Kidney (tissue), 14 donors: ENCODE measurements around the gene RSU1. TPM values are rescaled to one million over a fixed set of nuclear protein-coding genes. Genes with fewer than 3 reads are reported as not detected.

Experiments
- DNase-seq, 5 donors: peaks; one replicate each; pipeline ENCODE4 v3.0.0-alpha.2; 2013 to 2020
- FAIRE-seq: peaks from 2 replicates; lab custom pipeline; 2012; peaks lifted over from hg19 to GRCh38; lab: Jason Lieb, UNC
- H3K27ac ChIP-seq, 2 donors: one replicate each; pipeline ENCODE4 v1.7.0; 2013; ENCODE audit warnings: low read depth in 2 of 2, low read length in 2 of 2, inconsistent platforms in 1 of 2
- H3K27me3 ChIP-seq: one replicate; pipeline ENCODE4 v1.7.1; 2013; ENCODE audit warnings: low read length, inconsistent platforms; ENCODE audit not compliant: control insufficient read depth, insufficient read depth
- H3K36me3 ChIP-seq, 3 donors: one replicate each; pipeline versions ENCODE4 v1.7.0 to v1.7.1; 2013; ENCODE audit warnings: low read length in 3 of 3, control low read depth in 1 of 3, inconsistent platforms in 1 of 3; ENCODE audit not compliant: insufficient read depth in 3 of 3, control insufficient read depth in 2 of 3
- H3K4me1 ChIP-seq, 3 donors: one replicate each; pipeline versions ENCODE4 v1.7.0 to v1.7.1; 2013; ENCODE audit warnings: low read length in 3 of 3, inconsistent platforms in 1 of 3, low read depth in 1 of 3; ENCODE audit not compliant: control insufficient read depth in 2 of 3, insufficient read depth in 2 of 3
- H3K4me3 ChIP-seq, 3 donors: one replicate each; pipeline versions ENCODE4 v1.7.0 to v1.8.1; 2013; ENCODE audit warnings: low read length in 3 of 3, control low read depth in 1 of 3, inconsistent platforms in 1 of 3
- H3K9ac ChIP-seq, 3 donors: one replicate each; pipeline versions ENCODE4 v1.7.0 to v1.7.1; 2013; ENCODE audit warnings: low read length in 3 of 3, control low read depth in 1 of 3, inconsistent platforms in 1 of 3
- H3K9me3 ChIP-seq, 3 donors: one replicate each; pipeline versions ENCODE4 v1.7.0 to v1.7.1; 2013; ENCODE audit warnings: low read length in 3 of 3, control low read depth in 1 of 3, inconsistent platforms in 1 of 3; ENCODE audit not compliant: control insufficient read depth in 2 of 3, insufficient read depth in 1 of 3
- intact Hi-C: fragments of 100-400 bp; cut with DNase I; formaldehyde crosslinking; loops from one replicate; pipeline ENCODE4 v1.11.1; 2022
- polyA plus RNA-seq: library from polyadenylated mRNA; stranded (reverse); fragments of 350-450 nt; fragmentation: Illumina TruSeq; extraction: RNeasy Lipid Tissue Mini Kit (QIAGEN cat#74804); gene quantifications from one replicate; pipeline ENCODE4 v1.2.3, GENCODE V29; 2014; ENCODE audit warnings: low read depth, low replicate concordance; ENCODE audit not compliant: insufficient read depth
- total RNA-seq: library from RNA; stranded (reverse); fragmentation: NEBNext Ultra II Directional; extraction: Animal tissue kit (Norgen Biotek cat#: 25700); gene quantifications from one replicate; pipeline ENCODE4 v1.2.1, GENCODE V29; 2021
- TF ChIP-seq, protein P1 (sequence below): IDR thresholded peaks from 3 replicates; pipeline ENCODE4 v1.5.1; 2012; ENCODE audit warnings: mild to moderate bottlenecking, moderate library complexity, borderline replicate concordance; ENCODE audit not compliant: insufficient read depth; ENCODE audit errors: extremely low read depth
- donor health status: control.
- donor health status: control.
- donor health status: control.
- donor health status: control.
- donor health status: control.
- donor health status: DM: yes; HTN: yes; CAD: no.
- donor health status: Normal renal cell carcinoma (clear cell type).

RSU1 gene
- total and polyA plus RNA-seq, 2 donors from 2014 or later = 44.6 to 72.4 TPM

DNA sequence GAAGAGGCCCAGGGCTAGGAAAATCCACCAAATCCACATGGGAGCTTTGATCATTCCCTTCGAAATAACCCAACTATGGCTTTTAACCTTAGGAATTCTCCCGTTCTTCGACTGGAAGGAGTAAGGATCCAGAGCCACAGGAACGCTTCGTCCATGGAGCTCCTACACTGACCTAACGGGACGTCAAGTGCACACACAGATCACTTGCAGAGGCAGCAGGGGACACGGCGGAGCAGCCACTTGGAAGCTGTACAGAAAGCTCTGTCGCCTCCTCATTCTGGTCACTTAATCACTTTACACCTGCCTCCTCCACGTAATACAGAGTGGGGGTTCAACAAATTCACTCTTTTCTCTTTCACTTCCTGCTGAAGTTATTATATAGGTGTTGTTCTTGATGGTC is 43.9 kb downstream of the RSU1 start:
- intact Hi-C loops = no loop called here
- no peak for FAIRE-seq
- no peak for DNase-seq
- TF ChIP-seq, protein P1, sequence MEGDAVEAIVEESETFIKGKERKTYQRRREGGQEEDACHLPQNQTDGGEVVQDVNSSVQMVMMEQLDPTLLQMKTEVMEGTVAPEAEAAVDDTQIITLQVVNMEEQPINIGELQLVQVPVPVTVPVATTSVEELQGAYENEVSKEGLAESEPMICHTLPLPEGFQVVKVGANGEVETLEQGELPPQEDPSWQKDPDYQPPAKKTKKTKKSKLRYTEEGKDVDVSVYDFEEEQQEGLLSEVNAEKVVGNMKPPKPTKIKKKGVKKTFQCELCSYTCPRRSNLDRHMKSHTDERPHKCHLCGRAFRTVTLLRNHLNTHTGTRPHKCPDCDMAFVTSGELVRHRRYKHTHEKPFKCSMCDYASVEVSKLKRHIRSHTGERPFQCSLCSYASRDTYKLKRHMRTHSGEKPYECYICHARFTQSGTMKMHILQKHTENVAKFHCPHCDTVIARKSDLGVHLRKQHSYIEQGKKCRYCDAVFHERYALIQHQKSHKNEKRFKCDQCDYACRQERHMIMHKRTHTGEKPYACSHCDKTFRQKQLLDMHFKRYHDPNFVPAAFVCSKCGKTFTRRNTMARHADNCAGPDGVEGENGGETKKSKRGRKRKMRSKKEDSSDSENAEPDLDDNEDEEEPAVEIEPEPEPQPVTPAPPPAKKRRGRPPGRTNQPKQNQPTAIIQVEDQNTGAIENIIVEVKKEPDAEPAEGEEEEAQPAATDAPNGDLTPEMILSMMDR = no peak
- peaks cover 0 to 2% (median 0%) of the 10 kb centered on the region in 3 donors for H3K4me1 ChIP-seq
- no peaks in the 10 kb centered on the region for H3K27me3 ChIP-seq
- no peak overlapping the region for H3K27ac ChIP-seq
- no peak overlapping the region for H3K4me3 ChIP-seq
- no peaks in the 10 kb centered on the region for H3K36me3 ChIP-seq
- no peak overlapping the region for H3K9ac ChIP-seq
- H3K9me3 ChIP-seq = no peaks in the 10 kb centered on the region

DNA sequence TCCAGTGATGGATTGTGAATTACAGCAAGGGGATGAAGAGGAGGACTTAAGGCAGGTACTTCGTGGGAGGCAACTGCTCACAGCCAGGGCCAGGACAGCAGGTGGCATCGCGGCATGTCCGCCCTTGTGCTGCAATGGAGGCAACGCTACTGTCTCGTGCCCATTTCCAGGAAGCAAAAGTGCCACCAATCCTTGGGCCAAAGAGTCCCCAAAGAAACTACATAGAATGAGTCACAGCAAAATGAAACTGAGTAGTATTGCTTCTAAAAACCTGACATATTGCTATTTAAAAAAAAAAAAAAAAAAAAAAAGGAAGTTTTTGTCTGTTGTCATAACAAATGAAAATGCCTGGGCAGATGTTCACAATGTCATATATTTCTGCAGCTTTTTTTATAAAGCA is 46.6 kb downstream of the RSU1 start:
- no peak overlapping the region for H3K27ac ChIP-seq
- H3K4me1 ChIP-seq = no peaks in the 10 kb centered on the region
- no peaks in the 10 kb centered on the region for H3K9me3 ChIP-seq
- DNase-seq = no peak
- no peaks in the 10 kb centered on the region for H3K27me3 ChIP-seq
- no peak overlapping the region for H3K4me3 ChIP-seq
- intact Hi-C loops = no loop called here
- TF ChIP-seq, protein P1 = no peak
- H3K36me3 ChIP-seq = no peaks in the 10 kb centered on the region
- no peak overlapping the region for H3K9ac ChIP-seq
- FAIRE-seq = no peak

DNA sequence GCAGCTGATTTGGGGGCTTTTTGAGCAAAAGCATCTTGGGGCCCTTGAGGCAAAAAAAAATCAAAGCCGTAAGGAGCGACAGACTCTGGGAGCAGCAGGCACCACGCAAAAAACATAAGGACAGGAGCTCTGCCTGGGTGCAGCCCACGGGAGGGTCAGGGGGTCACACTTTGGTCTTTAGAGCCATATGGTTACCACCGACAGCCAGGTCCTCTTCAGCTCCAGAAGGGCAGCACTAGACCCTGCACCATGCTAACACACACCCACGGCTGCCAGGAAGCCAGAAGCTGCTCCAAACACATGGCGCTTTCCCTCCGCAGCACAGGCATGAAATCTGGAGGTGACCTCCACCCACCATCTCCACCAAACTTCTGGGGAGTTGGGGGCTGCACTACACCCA is 47.1 kb downstream of the RSU1 start:
- Histone ChIP-seq H3K36me3 (no peaks in the 10 kb centered on the region), H3K9ac (no peak overlapping the region), H3K4me3 (no peak overlapping the region), H3K27me3 (no peaks in the 10 kb centered on the region), H3K9me3 (no peaks in the 10 kb centered on the region), H3K4me1 (no peaks in the 10 kb centered on the region), H3K27ac (no peak overlapping the region)
- FAIRE-seq (no peak), DNase-seq (no peak)
- TF ChIP-seq, protein P1 = no peak
- intact Hi-C loops = no loop called here

DNA sequence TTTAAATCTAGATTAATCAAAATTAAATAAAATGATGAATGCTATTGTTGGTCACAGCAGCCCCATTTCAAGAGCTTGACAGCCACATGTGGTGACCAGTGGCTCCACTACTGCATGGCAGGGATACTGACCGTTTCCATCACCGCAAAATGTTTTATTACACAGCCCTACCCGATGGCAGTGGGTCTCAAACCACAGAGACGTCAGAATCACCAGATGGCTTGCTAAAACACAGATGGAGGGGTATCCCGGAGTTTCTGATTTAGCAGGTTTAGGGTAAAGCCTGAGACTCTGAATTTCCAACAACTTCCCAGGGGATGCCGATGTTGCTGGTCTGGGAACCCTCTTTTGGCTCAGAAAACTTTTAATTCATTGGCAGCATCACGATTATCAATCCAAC is 47.9 kb downstream of the RSU1 start:
- intact Hi-C loops = no loop called here
- H3K4me3 ChIP-seq = no peak overlapping the region
- H3K4me1 ChIP-seq = no peaks in the 10 kb centered on the region
- H3K27me3 ChIP-seq = no peaks in the 10 kb centered on the region
- TF ChIP-seq, protein P1 = no peak
- no peaks in the 10 kb centered on the region for H3K9me3 ChIP-seq
- DNase-seq (no peak), FAIRE-seq (no peak)
- H3K27ac ChIP-seq = no peak overlapping the region
- H3K36me3 ChIP-seq = no peaks in the 10 kb centered on the region
- no peak overlapping the region for H3K9ac ChIP-seq
